ENCODE measurements around the gene MGAT4C. TPM values are rescaled to one million over a fixed set of nuclear protein-coding genes. Genes with fewer than 3 reads are reported as not detected.

The MGAT4C gene
- total and polyA plus RNA-seq, 2 donors (not counting 3 experiments of a cell fraction or from before 2014, with no cell fraction given): not detected

DNA sequence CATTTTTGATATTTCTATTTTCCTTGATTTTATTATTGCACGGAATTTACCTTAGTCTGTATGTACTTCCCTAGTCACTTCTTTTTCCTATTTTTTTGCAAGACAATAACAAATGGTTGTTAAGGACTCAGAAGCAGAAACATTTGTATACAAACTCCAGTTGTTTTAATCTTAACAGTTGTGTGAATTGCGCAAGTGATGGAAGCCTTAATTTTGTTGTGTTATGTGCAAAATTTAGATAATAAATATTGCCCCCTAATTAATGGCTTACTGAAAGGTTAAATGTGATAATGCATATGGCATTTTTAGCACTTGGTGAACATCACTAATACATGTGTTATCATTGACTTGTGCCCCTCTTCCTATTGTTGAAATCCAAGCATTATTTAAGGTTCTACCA is 82.0 kb downstream of the MGAT4C start:
- H3K27me3 ChIP-seq (ENCODE audit: control insufficient read depth in 2 of 2, insufficient read depth in 2 of 2, low read length in 2 of 2): no peaks in the 10 kb centered on the region
- no peaks in the 10 kb centered on the region for H4K20me1 ChIP-seq (replicated peaks; ENCODE audit: control insufficient read depth, extremely low read depth, insufficient read depth, low read length)
- H3K9ac ChIP-seq (replicated peaks; ENCODE audit: extremely low read depth, insufficient read depth, low read length): no peak overlapping the region
- CTCF ChIA-PET: no interaction called here
- no peak overlapping the region for H2AFZ ChIP-seq (ENCODE audit: low read depth, low read length)
- no peaks in the 10 kb centered on the region for H3K9me1 ChIP-seq (replicated peaks; ENCODE audit: control insufficient read depth, extremely low read depth, insufficient read depth, low read length)
- FAIRE-seq: no peak
- POLR2A ChIA-PET: no interaction called here
- no peak for TF ChIP-seq MYC (IDR thresholded peaks at IDR 0.05; ENCODE audit: low read depth, low read length)
- no peak for TF ChIP-seq EZH2 (IDR thresholded peaks at IDR 0.05; ENCODE audit: borderline replicate concordance, low read depth, low read length, severe bottlenecking)
- TF ChIP-seq GATA2 (IDR thresholded peaks at IDR 0.05; ENCODE audit: insufficient read depth, insufficient read length, low read depth, low read length): no peak
- TF ChIP-seq FOS (IDR thresholded peaks at IDR 0.05; ENCODE audit: borderline replicate concordance, insufficient read depth, low read length): no peak
- TF ChIP-seq POLR2AphosphoS5 (IDR thresholded peaks at IDR 0.05; ENCODE audit: insufficient read depth, low read depth, low read length): no peak
- TF ChIP-seq POLR2A (IDR thresholded peaks at IDR 0.05; ENCODE audit: low read depth, low read length): no peak
- TF ChIP-seq, protein P1, sequence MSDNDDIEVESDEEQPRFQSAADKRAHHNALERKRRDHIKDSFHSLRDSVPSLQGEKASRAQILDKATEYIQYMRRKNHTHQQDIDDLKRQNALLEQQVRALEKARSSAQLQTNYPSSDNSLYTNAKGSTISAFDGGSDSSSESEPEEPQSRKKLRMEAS (IDR thresholded peaks at IDR 0.05; ENCODE audit: insufficient read depth, insufficient read length): no peak
- TF ChIP-seq, protein P2, sequence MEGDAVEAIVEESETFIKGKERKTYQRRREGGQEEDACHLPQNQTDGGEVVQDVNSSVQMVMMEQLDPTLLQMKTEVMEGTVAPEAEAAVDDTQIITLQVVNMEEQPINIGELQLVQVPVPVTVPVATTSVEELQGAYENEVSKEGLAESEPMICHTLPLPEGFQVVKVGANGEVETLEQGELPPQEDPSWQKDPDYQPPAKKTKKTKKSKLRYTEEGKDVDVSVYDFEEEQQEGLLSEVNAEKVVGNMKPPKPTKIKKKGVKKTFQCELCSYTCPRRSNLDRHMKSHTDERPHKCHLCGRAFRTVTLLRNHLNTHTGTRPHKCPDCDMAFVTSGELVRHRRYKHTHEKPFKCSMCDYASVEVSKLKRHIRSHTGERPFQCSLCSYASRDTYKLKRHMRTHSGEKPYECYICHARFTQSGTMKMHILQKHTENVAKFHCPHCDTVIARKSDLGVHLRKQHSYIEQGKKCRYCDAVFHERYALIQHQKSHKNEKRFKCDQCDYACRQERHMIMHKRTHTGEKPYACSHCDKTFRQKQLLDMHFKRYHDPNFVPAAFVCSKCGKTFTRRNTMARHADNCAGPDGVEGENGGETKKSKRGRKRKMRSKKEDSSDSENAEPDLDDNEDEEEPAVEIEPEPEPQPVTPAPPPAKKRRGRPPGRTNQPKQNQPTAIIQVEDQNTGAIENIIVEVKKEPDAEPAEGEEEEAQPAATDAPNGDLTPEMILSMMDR (IDR thresholded peaks at IDR 0.05; ENCODE audit: extremely low read depth in 1 of 2, insufficient read depth in 1 of 2, low read depth in 1 of 2, low read length in 2 of 2): no peak
- TF ChIP-seq JUN (IDR thresholded peaks at IDR 0.05; ENCODE audit: borderline replicate concordance, insufficient read depth, insufficient read length, low read depth): no peak
- DNase-seq (ENCODE audit: low read depth, low spot score): no peak
- no peaks in the 10 kb centered on the region for H3K4me1 ChIP-seq (ENCODE audit: control insufficient read depth, extremely low read depth, insufficient read depth, low read length)
- H3K4me3 ChIP-seq (replicated peaks in 1 of 3; ENCODE audit: insufficient read depth in 1 of 3, low read depth in 1 of 3, low read length in 3 of 3): no peak overlapping the region
- H3K36me3 ChIP-seq (ENCODE audit: control insufficient read depth in 2 of 2, extremely low read depth in 1 of 2, insufficient read depth in 2 of 2, low read length in 2 of 2): no peaks in the 10 kb centered on the region
- no peaks in the 10 kb centered on the region for H3K79me2 ChIP-seq (ENCODE audit: control insufficient read depth, insufficient read depth, low read length)
- no peak overlapping the region for H3K4me2 ChIP-seq (ENCODE audit: insufficient read depth, low read length)
- no peaks in the 10 kb centered on the region for H3K9me3 ChIP-seq (replicated peaks; ENCODE audit: control insufficient read depth, insufficient read depth, low read length)
- dilution Hi-C loops (cut with MboI; ENCODE audit: extremely low pct_ligation_motif_present, low sequenced_read_pairs) (no loop called here), intact Hi-C loops (cut with micrococcal nuclease) (no loop called here)
- no TSS peak for BruUV-seq (replicated peaks)
- no peak overlapping the region for H3K27ac ChIP-seq (ENCODE audit: insufficient read depth, low read depth, low read length)

All from endothelial cell of umbilical vein (primary cell).